Chondrocyte (in vitro differentiated cells): ENCODE data around the gene SLC41A3. TPM values are rescaled to one million over a fixed set of nuclear protein-coding genes. Genes with fewer than 3 reads are reported as not detected.

Source experiments
- DNase-seq: peaks from one replicate; pipeline ENCODE4 v3.0.0; 2021; ENCODE audit warnings: mixed read lengths, low spot score
- H3K27ac Mint-ChIP-seq: one replicate; pipeline ENCODE4 v1.8.0; 2021; ENCODE audit warnings: mild to moderate bottlenecking, moderate library complexity, mixed read lengths; ENCODE audit not compliant: unreplicated experiment
- H3K27me3 Mint-ChIP-seq: 2 replicates; pipeline ENCODE4 v1.8.0; 2021; ENCODE audit warnings: low read depth, mixed read lengths
- H3K36me3 Mint-ChIP-seq: 2 replicates; pipeline ENCODE4 v1.8.0; 2021; ENCODE audit warnings: low read depth, mixed read lengths
- H3K4me1 Mint-ChIP-seq: 2 replicates; pipeline ENCODE4 v1.8.0; 2021; ENCODE audit warnings: low read depth, mild to moderate bottlenecking, mixed read lengths
- H3K4me3 Mint-ChIP-seq: one replicate; pipeline ENCODE4 v1.8.0; 2021; ENCODE audit warnings: mild to moderate bottlenecking, moderate library complexity, mixed read lengths; ENCODE audit not compliant: unreplicated experiment
- H3K9me3 Mint-ChIP-seq: 2 replicates; pipeline ENCODE4 v1.8.0; 2021; ENCODE audit warnings: low read depth, mixed read lengths
- total RNA-seq: library from RNA; stranded (reverse); gene quantifications from 3 replicates; pipeline ENCODE4 v1.2.1, GENCODE V29; 2021
- TF ChIP-seq, protein P1 (sequence below): fragments of 200-600 bp; sonication (generic); IDR thresholded peaks from 2 replicates; pipeline ENCODE4 v1.5.0; 2021; ENCODE audit warnings: antibody characterized with exemption, mild to moderate bottlenecking, moderate library complexity

The SLC41A3 gene
- total RNA-seq, 1 donor from 2014 or later, result 43.2 TPM

GRCh38 chr3:126028096-126028495 is 55.8 kb downstream of the SLC41A3 start:
- TF ChIP-seq, protein P1, sequence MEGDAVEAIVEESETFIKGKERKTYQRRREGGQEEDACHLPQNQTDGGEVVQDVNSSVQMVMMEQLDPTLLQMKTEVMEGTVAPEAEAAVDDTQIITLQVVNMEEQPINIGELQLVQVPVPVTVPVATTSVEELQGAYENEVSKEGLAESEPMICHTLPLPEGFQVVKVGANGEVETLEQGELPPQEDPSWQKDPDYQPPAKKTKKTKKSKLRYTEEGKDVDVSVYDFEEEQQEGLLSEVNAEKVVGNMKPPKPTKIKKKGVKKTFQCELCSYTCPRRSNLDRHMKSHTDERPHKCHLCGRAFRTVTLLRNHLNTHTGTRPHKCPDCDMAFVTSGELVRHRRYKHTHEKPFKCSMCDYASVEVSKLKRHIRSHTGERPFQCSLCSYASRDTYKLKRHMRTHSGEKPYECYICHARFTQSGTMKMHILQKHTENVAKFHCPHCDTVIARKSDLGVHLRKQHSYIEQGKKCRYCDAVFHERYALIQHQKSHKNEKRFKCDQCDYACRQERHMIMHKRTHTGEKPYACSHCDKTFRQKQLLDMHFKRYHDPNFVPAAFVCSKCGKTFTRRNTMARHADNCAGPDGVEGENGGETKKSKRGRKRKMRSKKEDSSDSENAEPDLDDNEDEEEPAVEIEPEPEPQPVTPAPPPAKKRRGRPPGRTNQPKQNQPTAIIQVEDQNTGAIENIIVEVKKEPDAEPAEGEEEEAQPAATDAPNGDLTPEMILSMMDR, result no peak
- H3K27ac Mint-ChIP-seq, result no peak overlapping the region
- H3K9me3 Mint-ChIP-seq, result peaks cover 8% of the 10 kb centered on the region
- H3K36me3 Mint-ChIP-seq, result peaks cover 27% of the 10 kb centered on the region
- H3K4me3 Mint-ChIP-seq, result no peak overlapping the region
- no peaks in the 10 kb centered on the region for H3K27me3 Mint-ChIP-seq
- DNase-seq, result no peak
- no peaks in the 10 kb centered on the region for H3K4me1 Mint-ChIP-seq

DNA sequence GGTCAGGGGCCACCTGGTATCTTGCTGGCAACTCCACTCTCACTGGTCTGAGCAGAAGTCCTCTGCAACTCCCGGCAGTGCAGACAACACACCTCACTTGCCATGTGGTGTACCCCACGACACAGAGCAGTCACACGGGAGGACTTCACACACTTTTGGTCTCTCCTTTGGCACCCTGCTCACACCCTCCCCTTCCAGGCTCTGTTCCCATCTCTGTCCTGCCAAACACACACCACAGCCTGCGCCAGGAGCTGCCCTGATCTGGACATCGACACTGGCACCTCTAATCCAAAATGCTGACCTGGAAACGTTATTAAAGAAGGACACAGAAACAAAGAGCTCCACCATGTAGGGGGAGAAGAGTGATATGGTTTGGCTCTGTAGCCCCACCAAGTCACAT is 57.2 kb downstream of the SLC41A3 start:
- no peaks in the 10 kb centered on the region for H3K27me3 Mint-ChIP-seq
- peaks cover 8% of the 10 kb centered on the region for H3K9me3 Mint-ChIP-seq
- H3K36me3 Mint-ChIP-seq, result peaks cover 22% of the 10 kb centered on the region
- TF ChIP-seq, protein P1, result no peak
- DNase-seq, result no peak
- no peaks in the 10 kb centered on the region for H3K4me1 Mint-ChIP-seq
- H3K27ac Mint-ChIP-seq, result no peak overlapping the region
- no peak overlapping the region for H3K4me3 Mint-ChIP-seq

GRCh38 chr3:126026277-126026751 is 57.6 kb downstream of the SLC41A3 start:
- Mint-ChIP-seq H3K27ac (no peak overlapping the region), H3K27me3 (no peaks in the 10 kb centered on the region), H3K9me3 (peaks cover 8% of the 10 kb centered on the region), H3K4me3 (no peak overlapping the region), H3K36me3 (peaks cover 21% of the 10 kb centered on the region), H3K4me1 (no peaks in the 10 kb centered on the region)
- DNase-seq, result no peak
- TF ChIP-seq, protein P1, result no peak

DNA sequence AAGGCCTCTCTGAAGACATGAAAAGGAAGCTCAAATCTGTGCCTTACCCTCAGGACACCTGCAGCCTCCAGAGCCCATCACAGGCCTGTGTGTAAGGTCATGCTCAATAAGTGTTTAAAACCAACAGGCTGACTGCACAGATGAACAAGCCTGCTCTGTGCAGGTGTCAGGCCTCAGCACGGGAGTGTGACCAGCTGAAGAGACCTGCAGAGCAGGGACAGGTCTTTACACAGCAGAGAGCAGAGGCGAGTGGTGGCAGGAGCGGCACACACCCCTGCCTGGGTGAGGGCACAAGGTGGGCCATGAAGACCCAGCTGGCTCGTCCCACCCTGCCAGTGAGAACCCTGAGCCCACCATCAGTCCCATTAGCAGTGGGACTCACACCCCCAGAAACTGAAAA is 58.1 kb downstream of the SLC41A3 start:
- TF ChIP-seq, protein P1, result no peak
- H3K9me3 Mint-ChIP-seq, result peaks cover 8% of the 10 kb centered on the region
- DNase-seq, result no peak
- no peaks in the 10 kb centered on the region for H3K27me3 Mint-ChIP-seq
- H3K27ac Mint-ChIP-seq, result no peak overlapping the region
- no peak overlapping the region for H3K4me3 Mint-ChIP-seq
- H3K36me3 Mint-ChIP-seq, result peaks cover 21% of the 10 kb centered on the region
- H3K4me1 Mint-ChIP-seq, result no peaks in the 10 kb centered on the region

- Mint-ChIP-seq H3K36me3 (peaks cover 21% of the 10 kb centered on the region), H3K9me3 (peaks cover 8% of the 10 kb centered on the region), H3K27ac (no peak overlapping the region), H3K4me1 (no peaks in the 10 kb centered on the region), H3K4me3 (no peak overlapping the region), H3K27me3 (no peaks in the 10 kb centered on the region)
- TF ChIP-seq, protein P1, result no peak
- DNase-seq, result no peak
Measured at GRCh38 chr3:126025116-126025729, 58.7 kb downstream of the SLC41A3 start.
